Activated T-cell treated with anti-CD3 and anti-CD28 coated beads, Interleukin-2, amount 50 U/mL, for 4 hours (primary cell): ENCODE results near the gene PCYT2. TPM values are rescaled to one million over a fixed set of nuclear protein-coding genes. Genes with fewer than 3 reads are reported as not detected.
A peak's percentile ranks its signal among the peaks of the same experiment; 100 is the strongest.

ENCODE experiments used
- ATAC-seq, 2 donors: fragments of 200-7000 bp; cut with Tn5 transposase; one replicate each; pipeline ENCODE4 v1.10.0; 2021
- DNase-seq: peaks from one replicate; pipeline ENCODE4 v3.0.0-alpha.2; 2020
- H3K27me3 Mint-ChIP-seq: one replicate; pipeline ENCODE4 v1.8.0; 2021; ENCODE audit warnings: low read depth, mixed read lengths
- H3K36me3 Mint-ChIP-seq: one replicate; pipeline ENCODE4 v1.8.0; 2022; ENCODE audit warnings: mixed read lengths; ENCODE audit not compliant: insufficient read depth
- H3K4me1 Mint-ChIP-seq: one replicate; pipeline ENCODE4 v1.8.0; 2021; ENCODE audit warnings: low read depth, mixed read lengths
- H3K4me3 Mint-ChIP-seq: one replicate; pipeline ENCODE4 v1.8.0; 2021; ENCODE audit warnings: mild to moderate bottlenecking, moderate library complexity, mixed read lengths
- H3K9me3 Mint-ChIP-seq: one replicate; pipeline ENCODE4 v1.8.0; 2021; ENCODE audit warnings: mixed read lengths
- total RNA-seq, 3 donors: library from RNA; stranded (reverse); gene quantifications; one replicate each; pipeline ENCODE4 v1.2.1, GENCODE V29; 2021

The PCYT2 gene
- total RNA-seq, 3 donors from 2014 or later = 23.5 to 25.8 (median 25.7) TPM

DNA sequence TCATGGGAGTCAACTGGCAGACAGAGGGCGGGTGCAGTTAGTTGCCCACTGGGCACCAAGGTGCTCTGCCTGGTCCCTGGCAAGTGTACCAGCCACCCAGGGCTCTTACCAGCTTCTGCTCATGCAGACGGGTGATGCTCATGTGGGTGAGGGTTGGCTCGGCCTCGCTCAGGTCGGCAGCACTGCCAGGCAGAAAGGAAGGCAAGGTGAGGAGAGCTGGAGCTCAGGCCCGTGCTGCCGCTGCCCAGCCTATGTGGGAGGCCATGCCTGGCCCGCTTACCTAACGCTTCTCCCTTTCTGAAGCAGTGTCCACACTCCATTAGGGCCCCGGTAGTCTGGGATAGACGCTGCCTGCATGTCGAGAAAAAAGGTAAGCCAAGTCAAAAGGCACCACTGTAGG, 4.1 kb upstream of the PCYT2 start:
- no peaks in the 10 kb centered on the region for H3K27me3 Mint-ChIP-seq
- no peak for DNase-seq
- H3K9me3 Mint-ChIP-seq = no peaks in the 10 kb centered on the region
- H3K36me3 Mint-ChIP-seq = peaks cover 16% of the 10 kb centered on the region
- no peak for ATAC-seq
- no peak overlapping the region for H3K4me3 Mint-ChIP-seq
- peaks cover 27% of the 10 kb centered on the region for H3K4me1 Mint-ChIP-seq

DNA sequence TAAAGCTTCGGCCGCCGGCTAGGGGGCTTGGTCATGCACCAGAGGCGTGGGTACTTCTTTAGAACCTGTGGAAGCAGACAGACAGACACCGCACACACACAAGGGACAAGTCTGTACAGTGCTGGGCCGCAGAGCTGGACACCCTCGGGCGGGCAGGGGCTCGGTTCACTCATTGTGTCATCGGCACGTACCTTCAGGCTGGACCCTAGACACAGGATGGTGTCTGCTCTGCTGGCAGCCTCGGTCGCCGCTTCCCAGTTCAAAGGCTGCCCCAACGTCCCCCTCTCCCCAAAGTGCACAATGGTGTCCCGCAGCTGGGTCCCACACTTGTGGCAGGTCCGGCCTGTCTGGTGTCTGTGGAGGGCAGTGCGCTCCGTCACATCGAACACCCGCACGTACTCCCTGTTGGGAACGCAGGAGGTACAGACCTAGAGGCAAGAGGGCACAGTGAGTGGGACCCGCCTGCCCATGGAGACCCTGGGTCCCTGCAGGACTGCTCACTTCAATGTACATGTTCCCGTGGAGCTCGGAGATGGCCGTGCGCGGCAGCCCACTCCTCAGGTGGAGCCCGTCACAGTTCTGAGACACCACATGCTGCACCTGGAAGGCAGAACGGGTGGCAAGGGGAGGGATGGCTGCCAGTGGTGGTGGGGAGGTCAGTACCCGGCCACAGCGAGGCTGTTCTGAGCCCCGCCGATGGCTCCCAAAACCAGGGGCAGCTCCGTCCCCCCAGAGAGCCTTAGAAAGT, 3.1 kb upstream of the PCYT2 start:
- no peaks in the 10 kb centered on the region for H3K27me3 Mint-ChIP-seq

DNA sequence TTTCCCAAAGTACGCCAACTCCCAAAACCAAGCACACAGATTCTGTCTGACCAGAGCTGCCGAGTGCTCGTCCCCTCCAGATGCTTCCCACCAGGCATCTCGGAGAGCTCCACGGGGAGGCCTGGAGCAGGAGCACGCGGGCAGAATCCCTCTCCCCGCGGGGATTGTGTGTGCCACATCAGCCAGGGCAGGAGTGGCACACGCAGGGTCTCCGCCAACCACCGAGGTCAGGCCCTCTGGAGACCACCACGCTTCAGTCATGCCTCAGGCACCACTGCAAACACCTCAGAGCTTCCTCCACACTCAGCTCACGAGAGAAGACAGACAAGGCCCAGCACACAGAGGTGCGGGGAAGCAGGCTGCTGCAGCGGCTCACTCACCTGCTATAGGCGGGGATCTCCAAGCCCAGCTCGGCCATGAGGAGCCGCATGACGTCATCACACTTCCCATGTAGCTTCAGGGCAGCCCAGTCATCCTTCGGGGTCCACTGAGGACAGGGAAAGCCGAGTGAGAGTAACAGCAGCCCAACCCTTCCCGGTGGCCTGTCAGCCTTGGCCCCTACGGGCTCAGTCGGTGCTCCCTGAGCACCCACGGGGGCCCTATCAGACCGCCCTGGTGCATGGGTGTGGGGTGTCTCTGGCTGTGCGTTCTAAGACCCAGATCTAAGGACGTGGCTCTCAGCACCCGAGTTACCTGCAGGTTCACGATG, 2.3 kb upstream of the PCYT2 start:
- DNase-seq = no peak
- Mint-ChIP-seq H3K27me3 (no peaks in the 10 kb centered on the region), H3K9me3 (no peaks in the 10 kb centered on the region), H3K4me3 (no peak overlapping the region), H3K4me1 (peaks cover 34% of the 10 kb centered on the region), H3K36me3 (peaks cover 16% of the 10 kb centered on the region)
- ATAC-seq = no peak

More for the DNA sequence above, 3.1 kb upstream of the PCYT2 start:
- ATAC-seq = no peak
- Mint-ChIP-seq H3K9me3 (no peaks in the 10 kb centered on the region), H3K4me1 (peaks cover 33% of the 10 kb centered on the region), H3K4me3 (no peak overlapping the region), H3K36me3 (peaks cover 16% of the 10 kb centered on the region)
- DNase-seq = no peak

DNA sequence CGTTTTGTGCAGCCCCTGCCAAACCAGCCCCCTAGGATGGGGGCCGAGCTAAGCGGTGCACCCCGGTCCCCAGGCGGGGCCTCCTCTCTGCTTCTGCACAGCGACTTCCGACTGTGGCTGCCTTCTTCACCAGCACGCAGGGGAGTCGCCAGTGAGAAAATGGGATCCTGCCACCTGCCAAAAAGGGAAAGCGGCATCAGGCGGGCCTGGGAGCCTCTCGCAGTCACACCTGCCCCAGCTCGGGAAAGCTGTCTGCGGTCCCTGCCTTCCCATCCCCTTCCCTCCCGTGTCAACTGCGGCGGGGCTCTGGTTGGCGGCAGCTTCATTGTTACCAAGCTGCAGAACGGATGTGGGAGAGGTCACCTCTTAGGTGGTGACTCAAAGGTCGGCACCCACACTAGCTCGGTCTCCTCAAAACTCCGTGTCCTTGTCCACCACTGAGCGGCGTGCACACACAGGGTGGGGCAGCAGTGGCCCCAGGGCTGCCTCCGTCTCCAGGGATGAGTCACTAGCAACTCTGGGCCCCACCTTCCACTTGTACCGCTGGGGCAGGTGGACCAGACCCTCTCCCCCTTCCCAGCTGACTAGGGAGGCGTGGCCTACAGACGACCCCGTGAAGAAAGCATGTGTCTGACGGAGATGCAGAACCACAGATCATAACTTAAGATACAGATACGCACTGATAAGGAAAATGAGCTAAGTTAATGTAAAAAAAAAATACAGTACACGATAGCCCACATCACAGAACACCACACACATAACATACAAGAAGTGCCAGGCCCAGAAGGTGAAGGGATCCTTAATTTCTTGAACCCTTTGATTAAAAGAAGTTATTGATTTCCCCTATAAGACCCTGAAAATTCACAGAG, 1.5 kb upstream of the PCYT2 start:
- ATAC-seq (no peak), DNase-seq (no peak)
- H3K36me3 Mint-ChIP-seq = peaks cover 16% of the 10 kb centered on the region
- H3K4me3 Mint-ChIP-seq = no peak overlapping the region
- no peaks in the 10 kb centered on the region for H3K9me3 Mint-ChIP-seq
- peaks cover 29% of the 10 kb centered on the region for H3K4me1 Mint-ChIP-seq
- H3K27me3 Mint-ChIP-seq = no peaks in the 10 kb centered on the region

DNA sequence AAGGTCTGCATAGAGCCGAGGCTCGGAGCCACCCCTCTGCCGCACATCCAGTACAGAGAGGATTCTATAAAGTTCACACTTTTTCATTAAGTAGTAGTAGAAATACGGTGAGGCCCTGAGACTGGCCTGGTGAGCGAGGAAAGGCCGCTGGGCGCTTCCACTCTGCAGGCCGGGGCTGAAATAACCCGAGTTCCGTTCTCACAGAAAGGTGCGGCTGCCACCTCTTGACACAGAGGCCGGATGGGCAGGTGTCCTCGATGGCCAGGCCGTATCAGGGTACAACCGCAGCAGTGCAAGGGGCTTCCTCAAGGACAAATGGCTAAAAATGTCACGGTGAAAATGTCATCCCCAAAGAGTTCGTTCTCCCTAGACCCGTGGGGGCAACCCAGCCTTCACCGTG, 770 bp upstream of the PCYT2 start:
- H3K27me3 Mint-ChIP-seq = no peaks in the 10 kb centered on the region
- H3K4me1 Mint-ChIP-seq = peaks cover 24% of the 10 kb centered on the region
- H3K9me3 Mint-ChIP-seq = no peaks in the 10 kb centered on the region

DNA sequence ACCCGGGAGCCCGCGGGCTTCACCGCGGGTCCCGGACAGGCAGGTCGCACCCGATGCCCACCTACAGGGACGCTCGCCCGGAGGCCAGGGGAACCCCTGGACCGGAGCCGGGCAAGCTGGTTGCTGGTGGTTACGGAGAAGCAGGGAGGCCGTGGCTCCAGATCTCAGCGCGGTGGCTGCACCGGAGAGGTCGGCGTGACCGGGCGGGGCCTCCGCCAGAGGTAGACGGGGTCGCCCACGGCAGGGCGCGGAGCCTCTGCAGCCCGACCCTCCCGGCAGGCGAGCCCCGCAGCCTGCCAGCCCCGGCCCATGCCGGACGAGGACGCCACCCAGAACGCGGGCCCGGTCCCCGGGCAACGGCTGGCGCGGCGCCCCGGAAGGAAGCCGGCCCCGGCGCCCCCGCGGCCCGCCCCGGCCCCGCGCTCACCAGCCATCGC, 341 bp downstream of the PCYT2 start:
- Mint-ChIP-seq H3K4me3 (peak overlapping the region; percentile 86), H3K4me1 (peaks cover 14% of the 10 kb centered on the region), H3K9me3 (no peaks in the 10 kb centered on the region), H3K27me3 (no peaks in the 10 kb centered on the region), H3K36me3 (peaks cover 12% of the 10 kb centered on the region)
- ATAC-seq (peak; percentile 46 to 54), DNase-seq (no peak)

More for the DNA sequence above, 770 bp upstream of the PCYT2 start:
- no peak for DNase-seq
- Mint-ChIP-seq H3K36me3 (peaks cover 12% of the 10 kb centered on the region), H3K4me3 (peak overlapping the region; percentile 37)
- no peak for ATAC-seq

DNA sequence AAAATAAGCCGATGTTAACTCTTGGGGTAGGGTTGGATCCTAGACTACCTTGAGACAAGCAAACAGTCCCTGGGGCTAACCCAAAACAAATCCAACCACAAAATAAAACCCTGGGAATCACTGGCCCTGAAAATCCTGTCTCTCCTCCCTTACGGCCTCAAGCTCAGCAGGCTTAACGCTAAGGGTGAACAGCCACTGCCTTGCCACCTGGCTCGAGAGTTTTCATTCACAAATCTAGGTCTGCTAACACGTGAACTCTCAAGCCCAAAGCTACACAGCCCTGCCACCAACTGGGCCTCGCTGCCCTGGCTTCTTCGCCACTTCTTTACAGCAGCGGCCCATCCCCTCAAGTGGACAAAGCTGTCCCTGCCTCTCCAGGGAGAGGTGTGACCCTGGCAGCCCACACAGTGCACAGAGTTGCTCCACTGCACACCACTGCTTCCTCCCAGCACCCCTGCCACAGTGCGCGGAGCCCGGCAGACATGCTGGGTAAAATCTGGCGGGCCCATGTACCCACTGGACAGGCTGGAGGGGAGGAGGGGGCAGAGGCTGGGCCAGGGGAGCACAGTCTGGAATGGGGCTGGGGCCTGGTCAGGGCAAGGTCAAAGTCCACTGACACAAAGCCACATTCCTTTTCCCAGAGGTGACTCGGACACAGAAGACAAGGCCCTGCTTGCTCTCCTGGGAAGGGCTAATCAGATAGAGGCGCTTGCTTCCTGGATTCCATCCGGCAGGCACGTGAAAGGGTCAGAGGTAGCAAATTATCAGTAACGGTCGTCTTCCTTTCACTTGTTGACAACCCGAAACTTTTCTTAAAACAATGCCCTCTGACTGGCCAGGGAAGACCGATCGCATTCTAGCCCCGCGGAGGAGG, 996 bp downstream of the PCYT2 start:
- no peaks in the 10 kb centered on the region for H3K27me3 Mint-ChIP-seq
- ATAC-seq = no peak
- DNase-seq = no peak
- H3K36me3 Mint-ChIP-seq = peaks cover 10% of the 10 kb centered on the region
- H3K9me3 Mint-ChIP-seq = no peaks in the 10 kb centered on the region
- H3K4me3 Mint-ChIP-seq = peak overlapping the region; percentile 86
- peaks cover 10% of the 10 kb centered on the region for H3K4me1 Mint-ChIP-seq

DNA sequence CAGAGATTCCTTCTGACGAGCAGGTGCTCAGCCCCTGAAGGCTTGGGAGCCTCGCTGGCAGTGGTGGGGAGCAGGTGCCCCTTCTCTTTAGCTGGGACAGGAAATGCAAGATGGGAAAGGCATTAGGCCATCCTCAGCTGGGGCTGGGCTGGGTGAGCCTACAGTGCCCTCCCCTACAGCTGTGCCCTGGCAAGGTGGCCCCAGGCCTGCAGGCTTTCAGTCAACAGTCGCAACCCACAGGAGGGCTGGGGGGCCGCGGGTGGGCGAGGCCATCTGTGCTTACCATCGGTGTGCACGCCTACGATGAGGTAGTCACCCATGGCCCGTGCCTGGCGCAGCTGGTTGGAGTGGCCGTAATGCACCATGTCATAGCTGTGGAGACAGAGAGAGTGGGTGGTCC, 2.0 kb downstream of the PCYT2 start:
- DNase-seq = no peak
- peaks cover 10% of the 10 kb centered on the region for H3K36me3 Mint-ChIP-seq
- no peaks in the 10 kb centered on the region for H3K9me3 Mint-ChIP-seq

DNA sequence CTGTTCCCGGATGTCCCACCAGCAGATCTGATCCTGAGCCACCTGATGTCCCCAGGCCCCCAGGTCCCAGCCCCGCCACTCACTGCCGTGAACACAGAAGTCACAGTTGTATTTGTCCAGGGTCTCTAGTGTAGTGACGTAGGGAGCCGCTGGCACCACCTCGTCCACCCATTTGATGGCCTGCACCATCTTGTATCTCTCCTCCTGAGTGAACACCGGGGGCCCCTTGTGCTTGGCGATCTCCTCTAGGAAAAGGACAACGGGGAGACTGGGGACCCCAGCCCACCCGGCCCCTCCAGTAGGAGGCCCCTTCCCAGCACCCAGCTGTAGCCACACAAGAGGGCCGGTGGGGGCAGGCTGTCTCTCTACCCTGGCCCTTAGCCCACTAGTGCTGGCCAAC, 2.4 kb downstream of the PCYT2 start:
- peaks cover 12% of the 10 kb centered on the region for H3K36me3 Mint-ChIP-seq
- H3K4me1 Mint-ChIP-seq = peaks cover 10% of the 10 kb centered on the region
- no peak overlapping the region for H3K4me3 Mint-ChIP-seq
- ATAC-seq (no peak), DNase-seq (no peak)
- no peaks in the 10 kb centered on the region for H3K9me3 Mint-ChIP-seq
- no peaks in the 10 kb centered on the region for H3K27me3 Mint-ChIP-seq

More for the DNA sequence above, 2.0 kb downstream of the PCYT2 start:
- Mint-ChIP-seq H3K4me3 (peak overlapping the region; percentile 29), H3K4me1 (peaks cover 10% of the 10 kb centered on the region), H3K27me3 (no peaks in the 10 kb centered on the region)
- no peak for ATAC-seq

DNA sequence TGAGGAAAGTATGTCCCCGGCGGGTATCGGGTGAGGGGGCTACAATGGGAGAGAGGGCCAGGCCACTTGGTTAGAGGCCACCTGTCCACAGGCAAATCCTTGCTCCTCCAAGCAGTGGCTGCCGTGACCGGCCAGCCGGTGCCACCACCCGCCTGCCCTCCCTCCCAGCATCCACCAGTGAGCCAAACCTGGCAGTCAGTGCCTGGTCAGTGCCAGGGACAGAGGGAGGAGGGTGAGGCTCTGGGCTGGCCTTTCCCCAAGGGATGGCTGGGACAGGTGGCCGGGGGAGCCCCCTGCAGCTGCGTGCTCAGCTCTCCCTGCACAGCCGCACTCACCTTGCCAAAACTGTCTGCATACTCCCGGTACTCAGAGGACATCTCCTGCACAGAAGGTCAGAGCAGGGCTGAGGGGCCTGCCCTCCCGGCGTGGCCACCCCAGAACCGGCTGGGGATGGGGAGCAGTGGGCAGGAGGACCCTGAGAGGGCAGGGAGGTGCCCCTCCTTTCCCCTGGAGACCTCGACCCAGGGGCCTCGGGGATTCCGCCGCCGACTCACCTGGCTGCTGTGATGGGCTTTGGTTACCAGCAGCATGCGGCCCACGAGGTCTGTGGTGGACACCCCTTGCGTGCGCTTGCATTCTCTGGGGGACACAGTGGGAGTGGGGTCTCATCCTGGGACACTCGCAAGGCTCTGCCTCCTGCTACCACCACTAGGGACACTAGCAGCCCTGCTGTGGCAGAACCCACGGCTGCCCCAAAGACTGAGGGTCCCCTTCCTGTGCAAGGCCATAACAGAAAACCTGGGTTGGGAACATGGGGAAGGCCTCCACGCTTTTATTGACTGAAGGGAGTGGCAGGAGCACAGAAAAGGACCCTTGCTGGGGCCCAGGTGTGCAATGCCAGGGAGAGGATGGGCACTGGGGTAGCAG, 3.7 kb downstream of the PCYT2 start:
- H3K27me3 Mint-ChIP-seq = no peaks in the 10 kb centered on the region
- H3K9me3 Mint-ChIP-seq = no peaks in the 10 kb centered on the region
- peaks cover 2% of the 10 kb centered on the region for H3K36me3 Mint-ChIP-seq
- no peak for DNase-seq
- peaks cover 10% of the 10 kb centered on the region for H3K4me1 Mint-ChIP-seq
- no peak for ATAC-seq
- no peak overlapping the region for H3K4me3 Mint-ChIP-seq

DNA sequence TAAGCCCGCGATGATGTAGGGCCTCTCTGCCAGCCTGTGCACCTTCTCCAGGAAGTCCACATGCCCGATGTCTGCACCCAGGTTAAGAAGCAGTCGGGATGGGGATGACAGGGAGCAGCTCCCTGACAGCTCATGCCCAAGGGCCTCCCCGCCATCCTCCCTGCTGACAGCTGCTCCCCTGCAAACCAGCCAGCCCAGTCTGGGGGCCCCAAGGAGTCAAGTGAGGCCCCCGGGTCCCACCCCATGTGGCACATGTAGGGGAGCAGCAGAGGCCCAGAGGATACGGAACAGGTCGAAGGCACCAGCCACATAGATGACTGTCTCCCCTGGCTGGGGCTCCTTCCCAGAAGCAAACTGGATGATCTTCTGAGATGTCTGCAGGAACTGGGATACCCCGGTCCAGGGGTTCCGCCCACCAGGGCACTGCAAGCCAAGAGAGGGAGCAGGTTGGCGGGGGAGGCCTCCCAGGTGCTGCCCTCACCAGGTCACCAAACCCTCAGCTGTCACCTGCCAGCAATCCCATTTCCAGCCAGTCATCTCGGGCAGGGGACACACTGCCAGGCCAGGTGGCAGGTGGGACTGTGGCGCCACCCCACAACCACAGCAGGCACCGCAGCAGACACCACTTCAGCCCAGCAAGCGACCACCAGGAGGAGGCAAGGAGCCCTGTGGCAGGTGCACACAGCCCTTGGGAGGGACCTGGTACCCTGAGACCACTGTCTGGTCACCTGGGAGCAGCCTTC, 4.6 kb downstream of the PCYT2 start:
- Mint-ChIP-seq H3K36me3 (peaks cover 2% of the 10 kb centered on the region), H3K27me3 (no peaks in the 10 kb centered on the region), H3K9me3 (no peaks in the 10 kb centered on the region), H3K4me1 (peaks cover 9% of the 10 kb centered on the region), H3K4me3 (no peak overlapping the region)
- ATAC-seq (no peak), DNase-seq (no peak)

DNA sequence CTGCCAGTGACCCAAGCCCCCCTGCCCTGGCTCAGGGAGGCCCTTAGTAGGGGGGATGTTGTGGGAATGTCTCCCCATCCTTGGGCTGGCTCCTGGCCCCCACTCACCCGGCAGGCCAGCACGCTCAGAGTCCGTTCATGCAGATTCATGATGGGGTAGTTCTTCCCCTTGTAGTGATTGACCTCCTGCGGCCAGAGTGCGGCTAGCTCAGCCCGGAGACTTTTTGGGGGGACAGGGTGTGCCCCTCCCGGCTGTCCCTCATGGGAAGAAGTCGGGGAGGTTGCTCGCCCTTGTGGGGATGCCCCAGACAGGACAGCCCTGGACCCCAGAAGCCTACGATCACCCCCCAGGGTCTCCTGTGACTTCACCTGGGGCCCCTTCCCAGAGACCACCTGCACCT, 5.2 kb downstream of the PCYT2 start:
- Mint-ChIP-seq H3K27me3 (peaks cover 6% of the 10 kb centered on the region), H3K36me3 (peaks cover 5% of the 10 kb centered on the region), H3K4me3 (no peak overlapping the region), H3K4me1 (peaks cover 10% of the 10 kb centered on the region), H3K9me3 (no peaks in the 10 kb centered on the region)
- ATAC-seq (no peak), DNase-seq (no peak)
